MM.1S (cell line): ENCODE measurements around the gene RPGRIP1L.

Experiments used
- EZH2phosphoT487 ChIP-seq: fragments of 300-600 bp; sonication (generic); IDR thresholded peaks from 2 replicates; pipeline ENCODE4 v1.6.1; 2018; ENCODE audit warnings: antibody characterized with exemption, low read length
- TF ChIP-seq, protein P1 (sequence below): fragments of 300-600 bp; sonication (generic); IDR thresholded peaks from 2 replicates; pipeline ENCODE4 v1.5.1; 2016; ENCODE audit warnings: antibody characterized with exemption, low read length, mixed read lengths

- TF ChIP-seq, protein P1, sequence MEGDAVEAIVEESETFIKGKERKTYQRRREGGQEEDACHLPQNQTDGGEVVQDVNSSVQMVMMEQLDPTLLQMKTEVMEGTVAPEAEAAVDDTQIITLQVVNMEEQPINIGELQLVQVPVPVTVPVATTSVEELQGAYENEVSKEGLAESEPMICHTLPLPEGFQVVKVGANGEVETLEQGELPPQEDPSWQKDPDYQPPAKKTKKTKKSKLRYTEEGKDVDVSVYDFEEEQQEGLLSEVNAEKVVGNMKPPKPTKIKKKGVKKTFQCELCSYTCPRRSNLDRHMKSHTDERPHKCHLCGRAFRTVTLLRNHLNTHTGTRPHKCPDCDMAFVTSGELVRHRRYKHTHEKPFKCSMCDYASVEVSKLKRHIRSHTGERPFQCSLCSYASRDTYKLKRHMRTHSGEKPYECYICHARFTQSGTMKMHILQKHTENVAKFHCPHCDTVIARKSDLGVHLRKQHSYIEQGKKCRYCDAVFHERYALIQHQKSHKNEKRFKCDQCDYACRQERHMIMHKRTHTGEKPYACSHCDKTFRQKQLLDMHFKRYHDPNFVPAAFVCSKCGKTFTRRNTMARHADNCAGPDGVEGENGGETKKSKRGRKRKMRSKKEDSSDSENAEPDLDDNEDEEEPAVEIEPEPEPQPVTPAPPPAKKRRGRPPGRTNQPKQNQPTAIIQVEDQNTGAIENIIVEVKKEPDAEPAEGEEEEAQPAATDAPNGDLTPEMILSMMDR, result no peak
- TF ChIP-seq EZH2phosphoT487, result no peak
Observed at GRCh38 chr16:53559270-53559951, 144.2 kb downstream of the RPGRIP1L start.
